HT-29 (cell line): ENCODE measurements around the gene TMEM225B. TPM values are rescaled to one million over a fixed set of nuclear protein-coding genes. Genes with fewer than 3 reads are reported as not detected.
"Not testable (repeated sequence)": the region's sequence is repeated elsewhere in the genome, so short reads cannot be mapped to it uniquely, and the experiment has no call there.

ENCODE experiments used
- DNase-seq: peaks from one replicate; pipeline ENCODE4 v3.0.0-alpha.2; 2015; ENCODE audit warnings: low spot score
- total RNA-seq: library from RNA; depleted of rRNA; stranded (reverse); fragments of >200 nt; shearing (Covaris generic); gene quantifications from 2 replicates; pipeline ENCODE4 v1.2.3, GENCODE V29; 2014

The TMEM225B gene
- total RNA-seq, 1 experiment from 2014 or later: 0.05 TPM

DNA sequence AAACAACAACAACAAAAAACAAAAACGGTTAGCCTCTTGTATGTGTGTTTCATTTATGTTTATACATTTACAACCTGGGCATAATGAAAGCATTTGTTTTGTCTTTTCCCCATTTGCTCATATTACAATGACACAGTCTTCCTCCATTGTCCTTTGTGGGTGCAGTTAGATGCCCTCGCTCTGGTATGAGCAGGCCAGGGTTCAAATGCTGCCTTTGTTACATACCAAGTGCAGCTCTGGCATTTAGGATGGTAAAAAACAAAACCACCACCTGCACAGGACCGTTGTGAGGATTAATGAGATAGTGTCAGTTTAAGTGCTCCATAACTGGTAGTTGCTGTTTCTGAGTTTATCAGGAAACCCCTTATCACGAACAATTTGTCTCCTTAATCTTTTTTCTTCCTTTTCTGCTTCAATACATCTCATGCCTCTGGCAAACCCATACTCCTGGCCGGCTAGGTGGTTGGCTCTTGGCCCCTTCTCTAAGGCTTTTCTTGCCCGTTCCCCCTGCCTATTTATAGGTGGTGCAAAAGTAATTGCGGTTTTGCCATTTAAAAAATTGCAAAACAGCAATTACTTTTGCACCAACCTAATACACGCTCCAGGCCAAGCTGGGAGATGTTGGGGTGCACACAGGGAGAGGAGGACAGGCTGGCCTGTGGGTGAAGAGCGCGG, 18.6 kb upstream of the TMEM225B start:
- no peak for DNase-seq

DNA sequence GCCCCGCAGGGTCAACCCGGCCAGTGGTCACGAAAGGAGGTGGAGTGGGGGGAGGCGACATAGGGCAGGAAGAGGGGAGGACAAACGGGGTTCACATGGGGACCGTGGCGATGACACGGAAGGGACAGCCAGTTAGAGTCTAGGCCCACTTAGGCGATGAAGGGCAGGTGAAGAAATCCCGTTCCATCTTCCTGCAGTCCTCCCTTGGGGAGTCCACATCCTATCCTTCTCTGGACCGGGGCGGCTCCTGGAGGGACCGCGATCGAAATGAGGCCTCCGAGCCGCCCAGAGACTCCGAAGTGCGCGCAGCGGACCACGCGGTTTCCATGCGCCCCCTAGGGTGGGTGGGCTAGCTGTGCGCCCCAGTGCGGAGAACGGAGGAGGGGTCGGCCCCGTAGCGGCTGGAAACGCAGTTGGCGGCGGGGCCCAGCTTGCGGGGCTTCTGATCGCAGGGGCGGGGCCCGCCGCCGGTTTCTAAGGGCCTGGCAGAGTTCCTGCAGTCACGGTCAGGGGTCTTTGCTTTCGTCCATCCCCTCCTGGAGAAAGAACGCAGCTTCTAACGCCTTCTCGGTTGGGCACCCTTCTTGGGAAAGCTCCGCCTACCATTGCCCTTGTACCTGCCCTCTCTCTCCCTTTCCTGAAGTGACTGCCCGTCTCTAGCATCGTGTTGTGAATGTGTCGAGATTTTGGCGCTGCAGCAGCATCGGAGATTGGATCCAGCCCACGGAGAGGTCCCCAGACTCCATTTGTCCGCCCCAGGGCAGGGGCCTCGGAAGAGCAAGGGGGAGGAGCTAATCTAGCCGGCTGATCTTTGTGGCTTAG, 17.9 kb upstream of the TMEM225B start:
- no peak for DNase-seq

DNA sequence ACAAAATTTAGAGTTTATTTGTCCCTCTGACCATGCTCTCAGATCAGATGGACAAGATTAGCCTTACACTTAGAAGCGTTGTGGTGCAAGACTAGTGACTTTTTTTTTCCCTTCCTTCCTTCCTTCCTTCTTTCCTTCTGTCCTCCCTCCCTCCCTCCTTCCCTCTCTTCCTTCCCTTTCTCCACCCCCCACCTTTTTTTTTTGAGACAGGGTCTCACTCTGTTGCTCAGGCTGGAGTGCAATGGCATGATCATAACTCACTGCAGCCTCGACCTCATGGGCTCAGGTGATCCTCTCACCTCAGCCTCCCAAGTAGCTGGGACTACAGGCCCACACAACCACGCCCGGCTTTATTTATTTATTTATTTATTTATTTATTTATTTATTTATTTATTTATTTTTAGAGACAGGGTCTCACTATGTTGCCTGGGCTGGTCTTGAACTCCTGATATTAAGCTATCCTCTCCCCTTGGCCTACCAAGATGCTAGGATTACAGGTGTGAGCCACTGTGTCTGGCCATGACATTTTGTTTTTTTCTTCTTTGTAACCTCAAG, 17.2 kb upstream of the TMEM225B start:
- DNase-seq: not testable (repeated sequence)

DNA sequence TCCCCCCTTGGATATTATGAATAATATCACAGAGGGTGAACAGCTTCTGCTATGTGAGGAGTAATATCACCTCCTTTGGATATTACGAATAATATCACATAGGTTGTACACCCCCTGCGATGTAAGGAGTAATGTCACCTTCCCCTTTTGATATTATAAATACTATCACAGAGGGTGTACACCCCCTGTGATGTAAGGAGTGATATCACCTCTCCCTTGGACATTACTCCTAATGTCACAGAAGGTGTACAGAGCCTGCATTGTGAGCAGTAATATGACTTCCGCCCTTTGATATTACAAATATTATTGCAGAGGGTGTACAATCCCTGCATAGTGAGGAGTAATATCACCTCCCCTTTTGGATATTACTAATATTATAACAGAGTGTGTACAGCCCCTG, 9.2 kb upstream of the TMEM225B start:
- no peak for DNase-seq

DNA sequence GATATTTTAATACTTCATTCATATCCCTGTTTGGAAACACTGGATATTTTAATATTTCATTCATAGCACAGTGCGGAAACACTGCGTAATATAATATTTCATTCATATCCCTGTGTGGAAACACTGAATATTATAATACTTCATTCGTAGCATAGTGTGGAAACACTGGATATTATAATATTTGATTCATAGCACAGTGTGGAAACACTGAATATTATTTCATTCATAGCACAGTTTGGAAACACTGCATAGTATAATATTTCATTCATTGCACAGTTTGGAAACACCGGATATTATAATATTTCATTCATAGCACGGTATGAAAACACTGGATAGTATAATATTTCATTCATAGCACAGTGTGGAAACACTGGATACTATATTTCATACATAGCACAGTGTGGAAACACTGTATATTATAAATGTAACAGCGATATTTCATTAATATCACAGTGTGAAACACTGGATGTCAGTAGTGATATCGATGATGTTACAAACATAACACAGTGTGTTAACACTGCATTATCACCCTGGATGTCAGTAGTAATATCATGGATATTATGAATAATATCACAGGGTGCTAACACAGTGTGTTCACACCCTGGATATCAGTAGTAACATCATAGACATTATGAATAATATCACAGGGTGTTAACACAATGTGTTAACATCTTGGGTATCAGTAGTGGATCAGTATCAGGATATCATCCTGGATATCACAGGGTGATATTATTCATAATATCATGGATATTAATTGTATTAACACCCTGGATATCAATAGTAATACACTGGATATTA, 2.9 kb upstream of the TMEM225B start:
- DNase-seq: no peak

DNA sequence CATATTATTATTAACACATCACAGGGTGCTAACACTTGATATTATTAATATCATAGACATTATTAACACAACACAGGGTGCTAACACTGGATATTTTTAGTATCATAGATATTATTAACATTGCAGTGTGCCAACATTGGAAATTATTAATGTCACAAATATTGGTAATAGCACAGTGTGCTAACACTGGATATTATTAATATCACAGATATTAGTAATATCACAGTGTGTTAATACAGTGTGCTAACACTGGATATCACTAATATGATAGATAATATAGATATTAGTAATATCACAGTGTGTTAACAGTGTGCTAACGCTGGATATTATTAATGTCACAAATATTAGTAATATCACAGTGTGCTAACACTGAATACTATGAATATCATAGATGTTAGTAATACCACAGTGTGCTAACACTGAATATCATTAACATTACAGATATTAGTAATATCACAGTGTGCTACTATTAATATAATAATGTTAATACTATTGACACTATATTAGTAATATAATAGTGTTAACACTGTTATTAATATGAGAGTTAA, 1.6 kb upstream of the TMEM225B start:
- DNase-seq: no peak

DNA sequence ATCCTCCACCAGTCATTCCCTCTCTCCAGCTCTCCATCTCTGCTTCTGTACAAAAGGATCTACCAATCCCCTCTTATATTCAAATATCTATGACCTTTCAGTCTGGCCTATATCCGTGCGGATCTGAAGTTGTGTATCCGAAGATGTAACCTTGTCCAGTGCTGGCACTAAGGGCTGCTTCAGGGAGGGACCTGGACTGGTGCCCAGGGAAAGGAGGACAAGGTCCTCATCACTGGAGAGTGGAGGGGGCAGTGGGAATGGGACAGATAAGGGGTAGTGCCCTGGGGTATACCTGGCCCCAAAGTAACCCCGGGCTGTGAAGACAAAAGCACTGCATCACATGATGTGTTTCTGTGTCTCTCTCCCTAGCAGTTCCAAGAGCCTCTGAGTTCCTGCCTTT, 1.8 kb downstream of the TMEM225B start:
- no peak for DNase-seq

DNA sequence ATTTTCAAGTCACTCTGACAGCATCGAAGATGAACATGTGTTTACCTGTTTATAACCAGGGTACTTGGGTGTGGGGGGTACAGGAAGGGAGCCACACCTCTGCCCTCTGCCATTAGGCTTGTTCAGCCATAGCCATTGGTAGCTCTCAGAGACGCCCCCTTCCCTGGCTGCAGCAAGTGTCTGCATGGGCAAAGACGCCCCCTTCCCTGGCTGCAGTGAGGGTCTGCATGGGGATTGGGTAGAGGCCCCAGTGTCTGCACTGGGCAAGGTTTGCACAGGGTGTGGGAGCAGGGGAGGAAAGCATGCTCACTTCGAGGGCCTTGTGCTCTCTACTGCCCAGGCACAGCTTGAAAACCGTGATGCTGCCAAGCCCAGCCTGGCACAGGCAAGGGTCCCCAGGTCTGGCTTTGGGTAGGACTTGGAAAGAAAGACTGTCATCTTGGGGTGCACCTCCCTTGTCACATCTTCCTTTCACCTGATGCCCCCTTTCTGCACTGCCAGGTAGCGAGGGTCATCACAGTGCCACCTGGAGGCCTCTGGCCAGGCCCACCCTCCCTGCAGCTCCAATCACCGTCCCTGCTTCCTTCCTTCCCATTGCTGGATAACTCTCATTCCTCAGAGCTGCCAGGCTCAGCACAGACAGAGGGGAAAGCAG, 3.7 kb downstream of the TMEM225B start:
- no peak for DNase-seq

DNA sequence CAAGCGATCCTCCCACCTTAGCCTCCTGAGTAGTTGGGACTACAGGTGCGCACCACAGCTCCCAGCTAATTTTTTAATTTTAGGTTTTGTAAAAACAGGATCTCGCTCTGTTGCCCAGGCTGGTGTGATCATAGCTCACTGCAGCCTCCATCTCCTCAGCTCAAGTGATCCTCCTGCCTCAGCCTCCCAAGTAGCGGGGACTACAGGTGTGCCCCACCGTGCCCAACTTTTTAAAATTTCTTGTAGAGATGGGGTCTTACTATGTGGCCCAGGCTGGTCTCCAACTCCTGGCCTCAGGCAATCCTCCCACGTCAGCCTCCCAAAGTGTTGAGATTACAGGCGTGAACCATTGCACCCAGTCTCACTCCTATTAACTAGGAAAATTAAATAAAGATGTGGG, 7.5 kb downstream of the TMEM225B start:
- DNase-seq: no peak

DNA sequence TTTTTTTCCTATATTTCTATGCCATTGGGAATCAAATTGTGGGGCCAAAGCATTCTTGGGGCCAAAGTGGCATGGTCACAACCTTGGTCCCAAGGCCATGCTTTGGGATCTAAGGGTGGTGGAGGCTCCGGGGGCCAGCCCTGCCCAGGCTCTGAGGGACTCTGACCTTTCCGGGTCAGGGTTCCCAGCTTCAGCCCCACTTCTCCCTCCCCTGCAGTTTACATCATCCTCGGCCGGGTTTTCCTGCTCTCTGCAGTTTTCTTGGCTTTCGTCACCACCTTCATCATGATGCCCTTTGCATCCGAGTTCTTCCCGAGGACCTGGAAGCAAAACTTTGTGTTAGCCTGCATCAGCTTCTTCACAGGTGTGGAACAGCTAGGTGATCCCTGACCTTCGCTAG, 8.5 kb downstream of the TMEM225B start:
- DNase-seq: no peak

DNA sequence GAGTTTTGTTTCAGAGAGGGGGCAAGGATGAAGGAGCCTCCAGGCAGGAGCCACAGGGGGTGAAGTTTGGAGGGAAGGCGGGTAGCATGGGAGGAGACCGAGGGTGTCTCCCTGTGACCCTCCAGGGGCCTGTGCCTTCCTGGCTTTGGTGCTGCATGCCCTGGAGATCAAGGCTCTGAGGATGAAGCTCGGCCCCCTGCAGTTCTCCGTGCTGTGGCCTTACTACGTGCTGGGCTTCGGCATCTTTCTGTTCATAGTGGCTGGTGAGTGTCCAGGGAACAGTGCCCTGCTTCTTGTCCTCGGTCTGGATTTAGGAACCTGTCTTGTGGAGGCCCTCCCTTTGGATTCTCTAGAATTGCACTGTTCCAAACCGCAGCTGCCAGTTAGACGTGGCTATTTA, 9.5 kb downstream of the TMEM225B start:
- DNase-seq: no peak

DNA sequence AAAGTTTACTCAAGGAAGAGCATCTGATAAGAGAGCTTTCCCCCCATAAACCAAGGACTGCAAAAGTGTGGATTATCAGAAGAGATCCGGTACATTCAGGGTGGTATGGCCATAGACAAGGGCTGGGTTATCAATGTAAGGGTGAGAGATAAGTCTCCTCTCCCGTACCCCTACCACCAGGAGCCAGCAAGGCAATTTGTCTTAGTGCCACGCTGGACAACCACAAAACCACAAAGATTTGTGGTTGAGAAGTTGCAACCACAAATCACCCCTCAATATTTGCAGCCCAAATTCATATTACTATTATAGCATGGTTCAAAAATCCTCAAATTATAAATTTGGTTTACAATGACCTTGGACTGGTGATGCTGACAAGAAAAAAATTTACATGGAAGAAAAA, 16.4 kb downstream of the TMEM225B start:
- no peak for DNase-seq

DNA sequence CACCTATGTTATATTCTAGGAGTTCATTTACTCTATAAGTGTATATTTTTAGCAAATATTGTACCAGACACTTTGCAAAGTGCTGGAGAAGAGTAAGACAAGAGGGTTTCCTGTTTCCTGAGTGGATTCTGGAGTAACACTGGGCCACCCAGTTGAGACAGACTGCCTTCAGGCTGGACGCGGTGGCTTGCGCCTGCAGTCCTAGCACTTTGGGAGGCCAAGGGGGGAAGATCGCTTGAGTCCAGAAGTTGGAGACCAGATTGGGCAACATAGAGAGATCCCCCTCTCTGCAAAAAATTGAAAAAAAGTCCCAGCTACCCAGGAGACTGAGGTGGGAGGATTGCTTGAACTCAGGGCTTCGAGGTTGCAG, 17.9 kb downstream of the TMEM225B start:
- DNase-seq: no peak

DNA sequence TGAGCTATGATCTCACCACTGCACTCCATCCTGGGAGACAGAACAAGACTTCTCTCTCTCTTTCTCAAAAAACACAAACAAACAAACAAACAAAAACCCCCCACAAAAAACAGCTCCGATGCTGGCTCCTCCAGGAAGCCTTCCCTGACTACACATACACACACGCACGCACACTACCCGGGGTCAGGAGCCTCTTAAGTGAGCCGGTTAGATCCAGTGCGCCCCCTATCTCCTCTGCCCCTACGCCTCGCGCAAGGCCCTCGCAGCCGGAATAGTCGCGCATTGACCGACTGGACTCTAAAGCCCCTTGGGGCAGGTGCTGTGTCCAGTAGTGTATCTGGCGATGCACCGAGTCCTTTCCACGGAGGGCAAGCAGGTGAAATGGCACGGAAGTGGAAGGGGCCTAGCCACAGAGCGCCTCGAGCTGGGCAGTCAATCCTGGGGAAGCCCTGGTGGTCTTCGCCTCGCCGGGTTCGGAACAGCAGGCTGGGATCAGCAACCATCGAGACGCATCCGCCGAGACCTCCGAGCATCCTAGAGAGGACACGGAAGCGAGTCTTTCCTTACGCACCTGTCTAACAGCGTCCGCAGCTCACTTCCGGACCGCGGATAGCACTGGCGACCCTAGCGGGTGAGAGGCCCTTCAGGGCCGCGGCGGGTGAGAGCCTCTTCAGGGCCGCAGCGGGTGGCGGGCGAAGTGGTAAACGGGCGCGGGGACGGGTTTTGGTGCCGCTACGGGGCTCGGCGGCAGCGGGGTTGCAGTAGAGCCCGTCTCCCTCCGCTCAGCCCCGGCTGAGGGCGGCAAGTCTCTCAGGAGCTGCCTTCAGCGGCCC, 18.5 kb downstream of the TMEM225B start, which contains the start of gene ZSCAN25:
Gene ZSCAN25, plus strand, starts transcription at position 588 of the 833 bp plus-strand sequence. CDS start 2,661 bp downstream, outside the sequence.
- DNase-seq: peak; percentile 96

DNA sequence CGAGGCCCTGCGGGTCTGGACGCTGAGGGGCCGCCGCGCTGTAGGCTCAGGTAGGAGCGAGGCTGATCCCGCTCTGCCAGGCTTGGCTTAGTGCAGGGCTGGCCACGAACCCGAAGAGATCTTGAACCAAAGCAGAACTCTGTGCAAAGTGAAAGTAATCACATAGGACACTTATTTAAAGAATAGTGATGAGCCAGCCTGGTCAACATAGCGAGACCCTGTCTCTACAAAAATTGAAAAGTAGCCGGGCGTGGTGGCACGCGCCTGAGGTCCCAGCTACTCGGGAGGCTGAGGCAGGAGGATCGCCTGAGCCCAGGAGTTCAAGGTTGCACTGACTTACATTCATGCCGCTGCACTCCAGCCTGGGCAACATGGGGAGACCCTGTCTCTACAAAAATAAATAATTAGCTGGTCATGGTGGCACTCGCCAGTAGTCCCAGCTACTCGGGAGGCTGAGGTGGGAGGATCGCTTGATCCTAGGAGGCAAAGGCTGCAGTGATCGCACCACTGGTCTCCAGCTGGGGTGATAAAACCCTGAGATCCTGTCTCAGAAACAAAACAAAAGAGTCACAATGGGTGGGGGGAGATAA, 19.2 kb downstream of the TMEM225B start:
- no peak for DNase-seq

DNA sequence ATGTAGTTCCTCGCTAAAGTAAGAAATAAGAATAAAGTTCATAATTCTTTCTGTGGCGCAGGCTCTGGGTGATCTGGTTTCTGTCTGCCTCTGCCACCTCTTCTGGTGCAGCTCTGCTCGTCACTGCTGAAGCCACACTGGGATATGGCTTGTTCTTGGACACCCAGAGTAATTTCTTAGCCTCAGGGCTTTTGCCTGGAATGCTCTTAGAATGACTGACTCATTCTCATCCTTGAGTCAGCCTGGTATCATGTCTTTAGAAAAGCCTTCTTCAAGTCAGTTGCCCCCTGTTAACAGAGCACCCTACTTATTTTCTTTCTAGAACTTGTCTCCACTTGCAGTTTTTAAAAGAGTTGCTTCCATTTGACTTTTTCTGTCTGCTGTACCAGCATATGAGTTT, 20.7 kb downstream of the TMEM225B start:
- DNase-seq: no peak

DNA sequence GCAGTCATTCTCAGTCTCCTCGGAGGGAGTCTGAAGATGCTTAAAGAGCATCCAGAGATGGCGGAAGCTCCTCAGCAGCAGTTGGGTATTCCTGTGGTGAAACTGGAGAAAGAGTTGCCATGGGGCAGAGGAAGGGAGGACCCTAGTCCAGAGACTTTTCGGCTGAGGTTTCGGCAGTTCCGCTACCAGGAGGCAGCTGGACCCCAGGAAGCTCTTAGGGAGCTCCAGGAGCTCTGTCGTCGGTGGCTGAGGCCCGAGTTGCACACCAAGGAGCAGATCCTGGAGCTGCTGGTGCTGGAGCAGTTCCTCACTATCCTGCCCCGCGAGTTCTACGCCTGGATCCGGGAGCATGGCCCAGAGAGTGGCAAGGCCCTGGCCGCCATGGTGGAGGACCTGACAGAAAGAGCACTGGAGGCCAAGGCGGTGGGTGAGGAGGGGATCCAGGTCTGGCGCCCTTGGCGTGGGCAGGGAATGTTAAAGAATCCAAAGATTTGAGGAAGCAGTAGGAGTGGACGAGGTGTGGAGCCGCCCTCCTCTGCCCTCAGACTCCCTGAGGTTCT, 21.6 kb downstream of the TMEM225B start:
- DNase-seq: no peak

DNA sequence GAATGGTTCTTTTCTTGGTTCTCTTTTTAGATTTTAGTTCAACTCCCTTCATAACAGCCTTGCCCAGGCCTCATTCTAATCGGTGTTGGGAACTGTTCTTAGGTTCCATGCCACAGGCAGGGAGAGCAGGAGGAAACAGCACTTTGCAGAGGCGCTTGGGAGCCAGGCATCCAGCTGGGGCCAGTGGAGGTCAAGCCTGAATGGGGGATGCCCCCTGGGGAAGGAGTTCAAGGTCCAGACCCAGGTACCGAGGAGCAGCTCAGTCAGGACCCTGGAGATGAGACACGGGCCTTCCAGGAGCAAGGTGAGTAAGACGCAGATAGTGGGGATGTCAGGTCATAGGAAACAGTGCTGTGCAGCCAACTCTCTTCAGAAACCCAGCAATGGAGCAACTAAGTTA, 23.2 kb downstream of the TMEM225B start:
- no peak for DNase-seq

DNA sequence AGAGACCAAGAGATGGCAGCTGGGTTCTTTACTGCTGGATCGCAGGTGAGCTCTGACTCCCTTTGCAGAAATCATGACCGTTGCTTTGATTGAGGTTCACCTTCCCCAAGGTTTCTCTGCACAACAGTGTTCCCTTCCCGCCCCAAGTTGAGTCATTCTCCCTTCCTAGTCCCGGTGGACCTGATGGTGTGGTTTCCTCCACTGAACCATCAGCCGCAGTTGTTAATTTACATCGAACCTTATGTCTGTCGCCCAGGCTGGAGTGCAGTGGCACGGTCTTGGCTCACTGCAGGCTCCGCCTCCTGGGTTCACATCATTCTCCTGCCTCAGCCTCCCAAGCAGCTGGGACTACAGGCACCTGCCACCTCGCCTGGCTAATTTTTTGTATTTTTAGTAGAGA, 24.5 kb downstream of the TMEM225B start:
- peak; percentile 8 for DNase-seq
